ENCODE results near the gene CASQ1. TPM values are rescaled to one million over a fixed set of nuclear protein-coding genes. Genes with fewer than 3 reads are reported as not detected.

The CASQ1 gene
- total and polyA plus RNA-seq, 2 donors (not counting 3 experiments of a cell fraction or from before 2014, with no cell fraction given): not detected

DNA sequence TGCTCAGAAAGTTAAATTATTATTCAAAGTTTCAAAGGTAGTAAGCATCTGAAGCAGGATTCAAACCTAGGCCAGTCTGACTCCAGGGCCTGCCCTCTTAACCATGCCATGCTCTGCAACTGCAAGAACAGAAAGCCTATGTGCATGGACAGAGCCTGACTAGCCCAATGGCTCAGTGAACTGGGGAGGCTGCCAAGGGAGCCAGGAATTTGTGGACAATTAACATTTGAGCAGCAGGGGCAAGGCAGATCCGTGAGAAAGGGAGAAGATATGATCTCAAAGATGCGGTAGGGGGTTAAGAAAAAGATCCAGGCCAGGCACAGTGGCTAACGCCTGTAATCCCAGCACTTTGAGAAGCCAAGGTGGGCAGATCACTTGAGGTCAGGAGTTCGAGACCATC lies 45.5 kb upstream of the CASQ1 start:
- no peaks in the 10 kb centered on the region for H3K79me2 ChIP-seq (ENCODE audit: control insufficient read depth, insufficient read depth, low read length)
- TF ChIP-seq FOS (IDR thresholded peaks at IDR 0.05; ENCODE audit: borderline replicate concordance, insufficient read depth, low read length): no peak
- TF ChIP-seq POLR2A (IDR thresholded peaks at IDR 0.05; ENCODE audit: low read depth, low read length): no peak
- no peak for TF ChIP-seq JUN (IDR thresholded peaks at IDR 0.05; ENCODE audit: borderline replicate concordance, insufficient read depth, insufficient read length, low read depth)
- TF ChIP-seq EZH2 (IDR thresholded peaks at IDR 0.05; ENCODE audit: borderline replicate concordance, low read depth, low read length, severe bottlenecking): no peak
- TF ChIP-seq, protein P1, sequence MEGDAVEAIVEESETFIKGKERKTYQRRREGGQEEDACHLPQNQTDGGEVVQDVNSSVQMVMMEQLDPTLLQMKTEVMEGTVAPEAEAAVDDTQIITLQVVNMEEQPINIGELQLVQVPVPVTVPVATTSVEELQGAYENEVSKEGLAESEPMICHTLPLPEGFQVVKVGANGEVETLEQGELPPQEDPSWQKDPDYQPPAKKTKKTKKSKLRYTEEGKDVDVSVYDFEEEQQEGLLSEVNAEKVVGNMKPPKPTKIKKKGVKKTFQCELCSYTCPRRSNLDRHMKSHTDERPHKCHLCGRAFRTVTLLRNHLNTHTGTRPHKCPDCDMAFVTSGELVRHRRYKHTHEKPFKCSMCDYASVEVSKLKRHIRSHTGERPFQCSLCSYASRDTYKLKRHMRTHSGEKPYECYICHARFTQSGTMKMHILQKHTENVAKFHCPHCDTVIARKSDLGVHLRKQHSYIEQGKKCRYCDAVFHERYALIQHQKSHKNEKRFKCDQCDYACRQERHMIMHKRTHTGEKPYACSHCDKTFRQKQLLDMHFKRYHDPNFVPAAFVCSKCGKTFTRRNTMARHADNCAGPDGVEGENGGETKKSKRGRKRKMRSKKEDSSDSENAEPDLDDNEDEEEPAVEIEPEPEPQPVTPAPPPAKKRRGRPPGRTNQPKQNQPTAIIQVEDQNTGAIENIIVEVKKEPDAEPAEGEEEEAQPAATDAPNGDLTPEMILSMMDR (IDR thresholded peaks at IDR 0.05; ENCODE audit: extremely low read depth in 1 of 2, insufficient read depth in 1 of 2, low read depth in 1 of 2, low read length in 2 of 2): no peak
- TF ChIP-seq POLR2AphosphoS5 (IDR thresholded peaks at IDR 0.05; ENCODE audit: insufficient read depth, low read depth, low read length): no peak
- TF ChIP-seq GATA2 (IDR thresholded peaks at IDR 0.05; ENCODE audit: insufficient read depth, insufficient read length, low read depth, low read length): no peak
- no peak for TF ChIP-seq MYC (IDR thresholded peaks at IDR 0.05; ENCODE audit: low read depth, low read length)
- TF ChIP-seq, protein P2, sequence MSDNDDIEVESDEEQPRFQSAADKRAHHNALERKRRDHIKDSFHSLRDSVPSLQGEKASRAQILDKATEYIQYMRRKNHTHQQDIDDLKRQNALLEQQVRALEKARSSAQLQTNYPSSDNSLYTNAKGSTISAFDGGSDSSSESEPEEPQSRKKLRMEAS (IDR thresholded peaks at IDR 0.05; ENCODE audit: insufficient read depth, insufficient read length): no peak
- no TSS peak for BruUV-seq (replicated peaks)
- H3K36me3 ChIP-seq (ENCODE audit: control insufficient read depth in 2 of 2, extremely low read depth in 1 of 2, insufficient read depth in 2 of 2, low read length in 2 of 2): no peaks in the 10 kb centered on the region
- intact Hi-C loops (cut with micrococcal nuclease) (no loop called here), dilution Hi-C loops (cut with MboI; ENCODE audit: extremely low pct_ligation_motif_present, low sequenced_read_pairs) (no loop called here)
- H3K9me3 ChIP-seq (replicated peaks; ENCODE audit: control insufficient read depth, insufficient read depth, low read length): no peaks in the 10 kb centered on the region
- H3K9ac ChIP-seq (replicated peaks; ENCODE audit: extremely low read depth, insufficient read depth, low read length): no peak overlapping the region
- no peak for DNase-seq (ENCODE audit: low read depth, low spot score)
- H3K4me1 ChIP-seq (ENCODE audit: control insufficient read depth, extremely low read depth, insufficient read depth, low read length): no peaks in the 10 kb centered on the region
- H3K9me1 ChIP-seq (replicated peaks; ENCODE audit: control insufficient read depth, extremely low read depth, insufficient read depth, low read length): no peaks in the 10 kb centered on the region
- FAIRE-seq: no peak
- H3K27me3 ChIP-seq (ENCODE audit: control insufficient read depth in 2 of 2, insufficient read depth in 2 of 2, low read length in 2 of 2): peaks cover 2 to 4% of the 10 kb centered on the region in 2 experiments
- no peak overlapping the region for H2AFZ ChIP-seq (ENCODE audit: low read depth, low read length)
- H4K20me1 ChIP-seq (replicated peaks; ENCODE audit: control insufficient read depth, extremely low read depth, insufficient read depth, low read length): no peaks in the 10 kb centered on the region
- H3K4me2 ChIP-seq (ENCODE audit: insufficient read depth, low read length): no peak overlapping the region
- ChIA-PET CTCF (no interaction called here), POLR2A (no interaction called here)
- H3K27ac ChIP-seq (ENCODE audit: insufficient read depth, low read depth, low read length): no peak overlapping the region
- no peak overlapping the region for H3K4me3 ChIP-seq (replicated peaks in 1 of 3; ENCODE audit: insufficient read depth in 1 of 3, low read depth in 1 of 3, low read length in 3 of 3)
